ENCODE measurements around the gene SPHK1.

Gene SPHK1

GRCh38 chr17:76399175-76400172 is 15.1 kb downstream of the SPHK1 start:
- TF ChIP-seq EZH2phosphoT487 (IDR thresholded peaks at IDR 0.05; ENCODE audit: borderline replicate concordance) (no peak), CTCF (conservative IDR thresholded peaks at IDR 0.05; ENCODE audit: low read length) (no peak)
- peaks cover 3% of the 10 kb centered on the region for H4K20me1 ChIP-seq (ENCODE audit: insufficient read depth, low read length, poor library complexity, severe bottlenecking)
- no peaks in the 10 kb centered on the region for H3K9me2 ChIP-seq (replicated peaks; ENCODE audit: low read depth, low read length)
- H3K36me3 ChIP-seq (ENCODE audit: insufficient read depth, low read length) = peaks cover 93% of the 10 kb centered on the region; the same call in 1 of the 2 replicates
- H3K9me3 ChIP-seq (ENCODE audit: insufficient read depth, low read depth, low read length) = no peaks in the 10 kb centered on the region
- no peak overlapping the region for H2AFZ ChIP-seq (ENCODE audit: low read length)
- no peaks in the 10 kb centered on the region for H3F3A ChIP-seq (ENCODE audit: low read depth)
- no peaks in the 10 kb centered on the region for H3K4me1 ChIP-seq (ENCODE audit: insufficient read depth, low read length, poor library complexity, severe bottlenecking)
- no peak overlapping the region for H3K4me2 ChIP-seq (ENCODE audit: low read depth, low read length, poor library complexity, severe bottlenecking)
- no peaks in the 10 kb centered on the region for H3K27me3 ChIP-seq (ENCODE audit: insufficient read depth, low read length, poor library complexity, severe bottlenecking)
- no peak overlapping the region for H3K9ac ChIP-seq (ENCODE audit: low read depth, low read length, poor library complexity, severe bottlenecking)
- H3K79me2 ChIP-seq (ENCODE audit: insufficient read depth, low read length) = no peaks in the 10 kb centered on the region
- H3K4me3 ChIP-seq (ENCODE audit: low read length, poor library complexity, severe bottlenecking) = no peak overlapping the region

GRCh38 chr17:76402711-76403110 is 18.3 kb downstream of the SPHK1 start:
- no peak overlapping the region for H2AFZ ChIP-seq (ENCODE audit: low read length)

GRCh38 chr17:76404256-76404655 is 19.8 kb downstream of the SPHK1 start:
- H3K4me3 ChIP-seq (ENCODE audit: low read length, poor library complexity, severe bottlenecking) = no peak overlapping the region
- no peak for TF ChIP-seq EZH2phosphoT487 (IDR thresholded peaks at IDR 0.05; ENCODE audit: borderline replicate concordance)
- TF ChIP-seq CTCF (conservative IDR thresholded peaks at IDR 0.05; ENCODE audit: low read length) = no peak
- no peak overlapping the region for H2AFZ ChIP-seq (ENCODE audit: low read length)
- H3K79me2 ChIP-seq (ENCODE audit: insufficient read depth, low read length) = peaks cover 27% of the 10 kb centered on the region; the same call in 1 of the 2 replicates
- no peaks in the 10 kb centered on the region for H3K27me3 ChIP-seq (ENCODE audit: insufficient read depth, low read length, poor library complexity, severe bottlenecking)
- H3F3A ChIP-seq (ENCODE audit: low read depth) = no peaks in the 10 kb centered on the region
- no peaks in the 10 kb centered on the region for H3K9me3 ChIP-seq (ENCODE audit: insufficient read depth, low read depth, low read length)
- H4K20me1 ChIP-seq (ENCODE audit: insufficient read depth, low read length, poor library complexity, severe bottlenecking) = peaks cover 8% of the 10 kb centered on the region
- peaks cover 64% of the 10 kb centered on the region; the same call in 1 of the 2 replicates for H3K36me3 ChIP-seq (ENCODE audit: insufficient read depth, low read length)
- no peaks in the 10 kb centered on the region for H3K9me2 ChIP-seq (replicated peaks; ENCODE audit: low read depth, low read length)
- no peak overlapping the region for H3K4me2 ChIP-seq (ENCODE audit: low read depth, low read length, poor library complexity, severe bottlenecking)
- H3K9ac ChIP-seq (ENCODE audit: low read depth, low read length, poor library complexity, severe bottlenecking) = no peak overlapping the region
- no peaks in the 10 kb centered on the region for H3K4me1 ChIP-seq (ENCODE audit: insufficient read depth, low read length, poor library complexity, severe bottlenecking)

More at GRCh38 chr17:76402711-76403110, 18.3 kb downstream of the SPHK1 start:
- no peaks in the 10 kb centered on the region for H3K27me3 ChIP-seq (ENCODE audit: insufficient read depth, low read length, poor library complexity, severe bottlenecking)
- no peaks in the 10 kb centered on the region for H3F3A ChIP-seq (ENCODE audit: low read depth)
- TF ChIP-seq EZH2phosphoT487 (IDR thresholded peaks at IDR 0.05; ENCODE audit: borderline replicate concordance) (no peak), CTCF (conservative IDR thresholded peaks at IDR 0.05; ENCODE audit: low read length) (no peak)
- no peak overlapping the region for H3K9ac ChIP-seq (ENCODE audit: low read depth, low read length, poor library complexity, severe bottlenecking)
- H3K79me2 ChIP-seq (ENCODE audit: insufficient read depth, low read length) = peaks cover 20% of the 10 kb centered on the region; the same call in 1 of the 2 replicates
- no peaks in the 10 kb centered on the region for H4K20me1 ChIP-seq (ENCODE audit: insufficient read depth, low read length, poor library complexity, severe bottlenecking)
- no peaks in the 10 kb centered on the region for H3K4me1 ChIP-seq (ENCODE audit: insufficient read depth, low read length, poor library complexity, severe bottlenecking)
- H3K9me2 ChIP-seq (replicated peaks; ENCODE audit: low read depth, low read length) = no peaks in the 10 kb centered on the region
- peaks cover 79% of the 10 kb centered on the region; the same call in 1 of the 2 replicates for H3K36me3 ChIP-seq (ENCODE audit: insufficient read depth, low read length)
- H3K9me3 ChIP-seq (ENCODE audit: insufficient read depth, low read depth, low read length) = no peaks in the 10 kb centered on the region
- H3K4me3 ChIP-seq (ENCODE audit: low read length, poor library complexity, severe bottlenecking) = no peak overlapping the region
- no peak overlapping the region for H3K4me2 ChIP-seq (ENCODE audit: low read depth, low read length, poor library complexity, severe bottlenecking)
